Chondrocyte (in vitro differentiated cells): ENCODE results near the gene PLCXD1. TPM values are rescaled to one million over a fixed set of nuclear protein-coding genes. Genes with fewer than 3 reads are reported as not detected.
A peak's percentile ranks its signal among the peaks of the same experiment; 100 is the strongest.
"Not testable (repeated sequence)": the region's sequence is repeated elsewhere in the genome, so short reads cannot be mapped to it uniquely, and the experiment has no call there.

Experiments
- DNase-seq: peaks from one replicate; pipeline ENCODE4 v3.0.0; 2021; ENCODE audit warnings: mixed read lengths, low spot score
- H3K27ac Mint-ChIP-seq: one replicate; pipeline ENCODE4 v1.8.0; 2021; ENCODE audit warnings: mild to moderate bottlenecking, moderate library complexity, mixed read lengths; ENCODE audit not compliant: unreplicated experiment
- H3K27me3 Mint-ChIP-seq: 2 replicates; pipeline ENCODE4 v1.8.0; 2021; ENCODE audit warnings: low read depth, mixed read lengths
- H3K36me3 Mint-ChIP-seq: 2 replicates; pipeline ENCODE4 v1.8.0; 2021; ENCODE audit warnings: low read depth, mixed read lengths
- H3K4me1 Mint-ChIP-seq: 2 replicates; pipeline ENCODE4 v1.8.0; 2021; ENCODE audit warnings: low read depth, mild to moderate bottlenecking, mixed read lengths
- H3K4me3 Mint-ChIP-seq: one replicate; pipeline ENCODE4 v1.8.0; 2021; ENCODE audit warnings: mild to moderate bottlenecking, moderate library complexity, mixed read lengths; ENCODE audit not compliant: unreplicated experiment
- H3K9me3 Mint-ChIP-seq: 2 replicates; pipeline ENCODE4 v1.8.0; 2021; ENCODE audit warnings: low read depth, mixed read lengths
- CTCF ChIP-seq: fragments of 200-600 bp; sonication (generic); IDR thresholded peaks from 2 replicates; pipeline ENCODE4 v1.5.0; 2021; ENCODE audit warnings: antibody characterized with exemption, mild to moderate bottlenecking, moderate library complexity
- long read RNA-seq: library from polyadenylated mRNA; stranded (forward); transcript quantifications from one replicate; pipeline ENCODE4 v2.0.0, GENCODE V29; 2021
- total RNA-seq: library from RNA; stranded (reverse); gene quantifications from 3 replicates; pipeline ENCODE4 v1.2.1, GENCODE V29; 2021

PLCXD1 gene
- total RNA-seq = 6.8 to 8.0 TPM (median 7.7 TPM) in 3 replicates
- long read RNA-seq, partial matches to known transcripts = 3 of 6 reads
- long read RNA-seq, other reads (novel, unspliced or antisense) = 2 of 6 reads

DNA sequence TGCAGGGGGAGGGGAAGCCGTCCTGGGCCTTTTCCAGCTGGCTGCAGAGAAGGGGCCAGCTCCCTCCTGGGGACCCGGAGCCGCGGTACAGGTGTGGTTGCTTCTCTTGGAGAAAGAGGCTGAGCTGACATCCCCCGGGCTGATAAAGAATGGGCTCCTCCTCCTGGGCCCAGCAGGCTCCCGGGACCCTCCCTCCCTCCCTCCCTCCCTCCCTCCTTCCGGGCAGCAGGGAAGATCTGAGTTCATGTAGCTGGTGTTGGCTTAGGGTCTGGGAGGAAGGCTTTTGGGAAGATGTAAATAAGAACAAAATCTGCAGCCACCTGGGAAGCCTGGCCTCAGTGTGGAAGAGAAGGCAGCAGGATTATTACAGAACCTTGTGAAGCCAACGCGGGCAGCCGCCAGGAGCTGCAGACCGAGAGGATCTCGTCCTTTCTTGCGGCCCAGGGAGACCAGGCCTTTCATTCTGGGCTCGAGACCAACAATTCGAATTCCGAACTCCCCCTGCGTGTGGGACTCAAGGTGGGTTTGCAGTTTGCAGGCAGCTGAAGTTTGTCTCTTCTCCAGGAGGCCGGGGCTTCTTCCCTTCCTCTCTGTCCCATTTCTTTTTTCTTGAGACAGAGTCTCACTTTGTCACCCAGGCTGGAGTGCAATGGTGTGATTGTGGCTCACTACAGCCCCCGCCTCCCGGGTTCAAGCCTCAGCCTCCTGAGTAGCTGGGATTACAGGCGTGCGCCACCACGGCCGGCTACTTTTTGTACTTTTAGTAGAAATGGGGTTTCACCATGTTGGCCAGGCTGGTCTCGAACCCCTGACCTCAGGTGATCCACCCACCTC lies at the start of gene PLCXD1:
Gene PLCXD1 (plus strand): TSS at position 216 of the 834 bp plus-strand sequence. CDS start 2,807 bp downstream, outside the sequence.
- no peak for TF ChIP-seq CTCF
- Mint-ChIP-seq H3K27ac (peak within 1 kb of the TSS; percentile 51), H3K27me3 (no peaks in the 10 kb centered on the region), H3K4me1 (peaks cover 8% of the 10 kb centered on the region), H3K4me3 (peak within 1 kb of the TSS; percentile 66), H3K36me3 (no peaks in the 10 kb centered on the region), H3K9me3 (no peaks in the 10 kb centered on the region)
- DNase-seq = peak; percentile 59

DNA sequence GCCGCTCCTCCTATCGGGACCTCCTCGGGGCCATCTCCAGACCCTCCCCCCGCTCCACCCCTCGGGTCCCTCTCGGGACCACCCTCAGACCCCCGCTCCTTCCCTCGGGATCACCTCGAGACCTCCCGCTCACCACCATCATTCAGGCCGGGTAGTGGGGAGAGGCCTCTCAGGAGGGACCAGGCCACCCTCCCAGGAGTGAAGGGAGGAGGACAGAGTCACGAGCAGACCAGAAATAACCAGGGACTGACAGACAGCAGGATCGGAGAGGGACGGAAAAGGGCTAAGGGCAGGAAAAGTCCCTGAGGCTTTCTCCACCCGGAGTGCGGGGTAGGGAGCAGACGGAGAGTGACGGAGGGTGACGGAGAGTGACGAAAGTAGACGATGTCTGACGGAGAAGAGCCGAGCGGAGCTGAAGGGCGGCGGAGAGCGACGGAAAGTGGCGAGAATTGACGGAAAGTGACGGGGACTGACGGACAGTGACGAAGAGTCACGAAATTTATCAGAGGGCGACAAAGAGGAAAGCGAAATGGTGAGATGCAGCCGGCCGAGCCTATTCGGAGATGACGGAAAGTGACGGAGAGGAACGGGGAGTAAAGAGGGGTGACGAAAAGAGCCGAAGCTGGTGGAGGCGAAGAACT lies 49.4 kb upstream of the PLCXD1 start:
- not testable (repeated sequence) for H3K9me3 Mint-ChIP-seq, DNase-seq, H3K4me1 Mint-ChIP-seq, H3K27me3 Mint-ChIP-seq, H3K36me3 Mint-ChIP-seq, H3K4me3 Mint-ChIP-seq, H3K27ac Mint-ChIP-seq

DNA sequence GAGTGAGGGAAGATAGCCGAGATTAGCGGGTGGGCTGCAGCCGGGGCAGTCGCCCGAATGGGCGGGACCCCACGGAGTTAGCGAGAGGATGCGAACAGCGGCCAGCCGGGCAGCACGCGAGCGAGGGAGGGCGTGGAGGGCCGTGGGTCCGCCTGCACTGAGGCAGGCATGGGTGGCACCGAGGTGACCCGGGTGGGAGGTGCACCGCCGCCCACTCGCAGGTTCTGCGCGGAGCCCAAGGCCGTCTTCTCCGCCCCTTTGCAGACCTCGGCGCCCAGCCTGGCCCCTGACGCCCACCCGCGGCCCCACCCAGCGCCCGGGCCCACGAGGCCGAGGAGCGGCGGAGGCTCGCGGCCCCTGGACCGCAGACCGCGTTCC lies 48.9 kb upstream of the PLCXD1 start:
- not testable (repeated sequence) for H3K27ac Mint-ChIP-seq, H3K4me1 Mint-ChIP-seq, H3K9me3 Mint-ChIP-seq, H3K4me3 Mint-ChIP-seq, H3K27me3 Mint-ChIP-seq, H3K36me3 Mint-ChIP-seq, DNase-seq

DNA sequence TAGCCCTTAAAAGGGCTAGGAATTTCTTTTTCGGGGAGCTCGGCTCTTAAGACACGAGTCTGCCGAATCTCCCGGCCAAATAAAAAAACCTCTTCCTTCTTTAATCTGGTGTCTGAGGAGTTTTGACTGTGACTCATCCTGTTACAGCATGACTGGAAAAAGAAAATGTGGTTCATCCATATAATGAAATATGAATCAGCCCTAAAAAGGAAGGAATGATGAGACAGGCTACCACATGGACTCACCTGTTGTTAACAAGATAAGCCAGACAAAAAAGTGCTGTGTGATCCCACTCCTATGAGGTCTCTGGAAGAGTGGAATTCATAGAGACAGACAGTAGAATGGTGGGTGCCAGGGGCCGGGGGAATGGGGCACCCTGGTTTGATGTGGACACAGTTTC lies 45.0 kb upstream of the PLCXD1 start:
- DNase-seq, H3K9me3 Mint-ChIP-seq, H3K27ac Mint-ChIP-seq, H3K4me1 Mint-ChIP-seq, H3K4me3 Mint-ChIP-seq, H3K27me3 Mint-ChIP-seq, H3K36me3 Mint-ChIP-seq: not testable (repeated sequence)

DNA sequence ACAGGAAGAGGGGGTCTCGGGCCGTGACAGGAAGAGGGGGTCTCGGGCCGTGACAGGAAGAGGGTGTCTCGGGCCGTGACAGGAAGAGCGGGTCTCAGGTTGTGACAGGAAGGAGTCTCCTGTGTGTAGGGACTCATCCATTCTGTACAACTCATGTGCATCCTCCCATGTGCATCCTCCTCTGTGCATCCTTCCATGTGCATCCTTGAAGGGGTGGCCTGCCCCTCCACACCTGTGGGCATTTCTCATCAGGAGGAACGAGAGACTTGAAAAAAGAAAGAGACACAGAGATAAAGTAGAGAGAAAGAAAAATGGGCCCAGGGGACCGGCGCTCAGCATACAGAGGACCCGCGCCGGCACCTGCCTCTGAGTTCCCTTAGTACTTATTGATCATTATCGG lies 30.2 kb upstream of the PLCXD1 start:
- Mint-ChIP-seq H3K36me3 (no peaks in the 10 kb centered on the region), H3K27me3 (no peaks in the 10 kb centered on the region), H3K4me3 (no peak overlapping the region), H3K27ac (no peak overlapping the region), H3K9me3 (peaks cover 8% of the 10 kb centered on the region), H3K4me1 (no peaks in the 10 kb centered on the region)
- TF ChIP-seq CTCF = no peak
- DNase-seq = no peak

GRCh38 chrX:251396-252243 lies 29.6 kb upstream of the PLCXD1 start:
- H3K4me1 Mint-ChIP-seq, H3K27ac Mint-ChIP-seq, H3K9me3 Mint-ChIP-seq, H3K27me3 Mint-ChIP-seq, H3K4me3 Mint-ChIP-seq, DNase-seq, H3K36me3 Mint-ChIP-seq: not testable (repeated sequence)
